HG02981 (cell line): ENCODE measurements around the gene TNK2.
"Not testable (repeated sequence)": the region's sequence is repeated elsewhere in the genome, so short reads cannot be mapped to it uniquely, and the experiment has no call there.

Source experiments
- ATAC-seq: cut with Tn5 transposase; IDR thresholded peaks from one replicate; pipeline ENCODE4 v1.9.1; 2021; ENCODE audit warnings: mild to moderate bottlenecking, moderate library complexity; ENCODE audit not compliant: unreplicated experiment

TNK2 gene

DNA sequence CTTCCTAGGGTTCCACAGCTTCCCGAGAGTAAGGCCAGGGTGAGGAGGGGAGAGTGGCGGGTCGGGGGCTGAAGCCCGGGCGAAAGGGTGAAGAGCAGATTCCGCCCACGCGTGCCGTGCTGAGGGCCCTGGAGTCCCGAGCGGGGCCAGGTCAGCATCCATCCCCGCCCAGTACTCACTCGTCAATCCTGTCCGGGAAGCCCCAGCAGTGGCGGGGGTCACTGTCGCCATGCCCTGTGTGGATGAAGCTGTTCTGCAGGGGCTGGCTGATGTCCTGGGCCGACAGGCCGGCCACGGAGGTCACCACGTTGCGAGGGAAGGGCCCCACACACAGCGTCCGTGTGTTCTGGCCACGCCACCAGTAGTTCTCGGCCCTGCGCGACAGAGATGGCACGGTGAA lies 36.3 kb downstream of the TNK2 start:
- ATAC-seq = no peak

DNA sequence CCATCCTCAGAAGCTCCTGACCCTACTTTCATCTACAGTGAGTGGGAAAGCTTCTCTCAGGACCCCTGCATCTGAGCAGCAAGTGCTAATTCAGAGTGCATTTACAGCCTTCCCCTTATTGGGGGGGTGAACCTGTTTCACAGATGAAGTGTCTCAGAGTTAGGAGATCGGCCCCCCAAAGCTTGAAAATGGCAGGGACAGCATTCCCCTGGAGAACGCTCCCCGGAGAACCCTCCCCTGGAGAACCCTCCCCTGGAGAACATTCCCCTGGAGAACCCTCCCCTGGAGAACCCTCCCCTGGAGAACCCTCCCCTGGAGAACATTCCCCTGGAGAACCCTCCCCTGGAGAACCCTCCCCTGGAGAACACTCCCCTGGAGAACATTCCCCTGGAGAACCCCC lies 36.7 kb downstream of the TNK2 start:
- ATAC-seq = not testable (repeated sequence)

DNA sequence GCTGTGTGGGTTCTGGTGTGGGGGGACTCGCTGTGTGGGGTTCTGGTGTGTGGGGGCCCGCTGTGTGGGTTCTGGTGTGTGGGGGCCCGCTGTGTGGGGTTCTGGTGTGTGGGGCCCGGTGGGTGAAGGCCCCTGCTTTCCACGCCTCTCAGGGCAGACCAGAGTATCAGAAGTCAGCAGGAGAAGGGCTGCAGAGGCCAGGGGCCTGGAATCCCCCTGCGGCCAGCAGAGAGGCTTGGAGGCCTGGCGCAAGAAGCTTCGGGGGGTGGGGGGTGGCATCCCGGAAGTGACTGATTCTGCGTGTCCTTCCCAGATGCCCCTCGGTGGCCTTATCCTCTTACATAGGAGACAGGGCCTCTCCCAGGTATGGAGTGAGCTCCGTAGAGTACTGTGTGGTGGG lies 37.4 kb downstream of the TNK2 start:
- no peak for ATAC-seq

DNA sequence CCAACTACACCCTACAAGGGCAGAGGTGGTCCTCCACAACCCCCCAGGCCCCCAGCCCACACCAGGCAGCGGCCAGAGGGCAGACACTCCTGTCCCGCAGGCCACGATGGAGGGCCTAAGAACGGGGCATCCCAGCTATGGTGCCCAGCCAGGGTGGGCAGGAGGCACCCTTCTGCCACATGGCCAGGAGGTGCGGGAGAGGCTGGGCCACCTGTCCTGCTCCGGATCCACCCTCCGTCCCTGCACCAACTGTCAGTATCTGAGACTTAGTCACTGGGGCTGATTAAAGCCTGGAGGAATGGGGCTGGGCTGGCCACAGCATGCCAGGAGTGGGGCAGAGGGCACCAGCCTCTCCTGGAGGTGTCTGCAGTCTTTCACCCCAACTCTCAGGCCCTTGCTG lies 37.9 kb downstream of the TNK2 start:
- no peak for ATAC-seq

DNA sequence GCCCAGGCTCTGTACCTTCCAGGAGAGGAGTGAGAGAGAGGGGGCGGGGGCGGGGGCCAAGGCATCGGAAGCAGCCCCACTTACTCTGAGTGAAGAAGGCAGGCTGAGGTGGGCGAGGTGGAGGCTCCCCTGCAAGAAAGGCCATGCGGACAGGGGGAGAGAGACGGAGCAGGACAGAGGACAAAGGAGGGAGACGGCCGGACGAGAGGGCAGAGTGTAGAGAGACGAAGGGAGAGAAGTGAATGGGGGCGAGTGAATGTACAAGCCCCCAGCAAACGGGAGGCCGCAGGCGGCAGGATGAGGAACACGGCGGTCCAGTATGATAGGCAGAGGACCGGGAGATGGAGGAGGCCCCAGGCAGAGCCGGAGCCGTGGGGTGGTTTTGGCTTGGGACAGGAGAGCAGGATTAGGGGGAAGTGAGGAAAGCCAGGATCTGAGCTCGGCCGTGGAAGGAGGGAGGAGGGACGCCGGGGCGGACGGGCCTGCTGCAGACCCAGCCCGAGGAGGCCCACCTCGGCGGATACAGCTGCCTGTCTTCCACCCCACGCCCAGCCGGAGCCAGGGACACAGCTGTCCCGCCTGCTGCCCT lies 38.8 kb downstream of the TNK2 start:
- ATAC-seq = no peak

DNA sequence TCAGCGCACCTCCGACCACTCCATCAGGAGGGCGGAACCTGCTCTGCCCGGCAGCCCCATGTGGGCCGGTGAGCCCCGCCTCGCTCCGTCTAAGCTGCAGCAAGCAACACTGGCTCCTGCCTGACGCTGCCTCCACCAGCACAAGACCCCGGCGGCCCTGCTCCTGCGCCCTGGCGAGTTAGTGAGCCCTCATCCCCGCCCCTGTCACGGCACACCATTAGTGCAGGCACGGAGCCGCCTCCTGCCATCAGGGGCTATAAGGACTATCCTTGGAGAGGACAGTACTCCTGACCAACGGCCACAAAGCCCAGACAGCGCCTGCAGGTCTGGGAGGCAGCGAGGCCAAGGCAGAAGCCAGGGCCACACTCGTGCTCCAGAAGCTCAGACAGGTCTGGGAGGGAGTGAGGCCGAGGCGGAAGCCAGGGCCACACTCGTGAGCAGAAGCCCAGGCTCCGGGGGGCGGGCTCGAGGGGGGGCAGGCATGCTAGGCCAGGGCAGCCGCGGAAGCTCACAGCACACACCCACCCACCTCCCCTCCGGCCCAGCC lies 39.4 kb downstream of the TNK2 start:
- ATAC-seq = no peak

DNA sequence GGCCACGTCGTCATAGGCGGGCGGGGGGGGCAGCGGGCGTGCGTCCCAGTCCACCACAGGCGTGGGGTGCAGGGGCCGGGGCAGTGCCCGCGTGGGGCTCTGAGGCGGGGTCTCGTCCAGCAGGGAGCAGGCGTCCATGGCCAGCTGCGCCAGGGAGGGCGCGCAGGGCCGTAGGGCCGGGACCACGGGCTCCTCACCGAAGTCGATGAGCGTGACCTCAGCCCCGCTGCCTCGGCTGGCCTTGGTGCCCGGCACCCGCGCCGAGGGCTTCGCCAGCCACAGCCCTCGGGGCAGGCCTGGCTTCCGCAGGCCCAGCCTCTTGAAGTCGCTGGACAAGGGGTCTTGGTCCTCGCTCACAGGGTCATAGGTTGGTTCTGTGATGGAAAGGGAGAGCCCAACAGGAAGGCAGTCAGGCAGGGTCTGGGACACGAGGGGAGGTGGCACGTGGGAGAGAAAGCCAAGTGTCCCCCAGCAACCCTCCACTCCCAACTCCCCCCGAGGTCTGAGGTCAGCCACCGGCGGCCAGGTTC lies 40.0 kb downstream of the TNK2 start:
- ATAC-seq = no peak

DNA sequence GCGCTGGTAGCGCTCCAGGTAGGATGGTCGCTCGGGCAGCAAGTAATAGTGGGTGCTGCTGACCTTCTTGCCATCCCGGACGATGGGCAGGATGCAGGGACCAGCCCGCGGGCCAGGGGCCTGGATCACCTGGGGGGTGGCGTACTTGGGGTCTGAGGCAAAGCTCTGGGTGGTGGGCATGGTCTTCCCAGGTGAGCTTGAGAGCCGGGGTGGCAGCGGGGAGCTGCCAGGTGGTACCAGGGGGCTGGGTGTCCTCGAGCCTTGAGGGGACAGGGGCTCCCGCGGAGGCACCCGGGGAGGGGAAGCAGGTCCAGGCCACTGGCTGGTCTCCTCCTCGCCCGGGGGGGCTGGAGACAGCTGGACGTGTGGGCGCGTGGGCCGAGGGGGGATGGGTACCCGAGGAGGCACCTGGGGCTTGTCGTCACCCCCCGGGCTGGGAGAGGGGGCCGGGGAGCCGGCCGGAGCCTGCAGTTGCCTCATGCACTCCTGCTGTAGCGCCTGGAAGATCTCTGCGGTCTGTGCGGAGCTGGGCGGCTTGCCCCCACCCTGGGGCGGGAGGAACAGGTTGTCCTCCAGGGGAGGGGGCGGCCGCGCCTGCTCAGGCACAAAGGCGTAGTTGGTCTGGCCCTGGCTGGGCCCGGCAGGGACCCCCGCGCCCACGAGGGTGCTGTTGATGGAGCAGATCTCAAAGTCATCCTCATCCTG lies 40.6 kb downstream of the TNK2 start:
- ATAC-seq = no peak

DNA sequence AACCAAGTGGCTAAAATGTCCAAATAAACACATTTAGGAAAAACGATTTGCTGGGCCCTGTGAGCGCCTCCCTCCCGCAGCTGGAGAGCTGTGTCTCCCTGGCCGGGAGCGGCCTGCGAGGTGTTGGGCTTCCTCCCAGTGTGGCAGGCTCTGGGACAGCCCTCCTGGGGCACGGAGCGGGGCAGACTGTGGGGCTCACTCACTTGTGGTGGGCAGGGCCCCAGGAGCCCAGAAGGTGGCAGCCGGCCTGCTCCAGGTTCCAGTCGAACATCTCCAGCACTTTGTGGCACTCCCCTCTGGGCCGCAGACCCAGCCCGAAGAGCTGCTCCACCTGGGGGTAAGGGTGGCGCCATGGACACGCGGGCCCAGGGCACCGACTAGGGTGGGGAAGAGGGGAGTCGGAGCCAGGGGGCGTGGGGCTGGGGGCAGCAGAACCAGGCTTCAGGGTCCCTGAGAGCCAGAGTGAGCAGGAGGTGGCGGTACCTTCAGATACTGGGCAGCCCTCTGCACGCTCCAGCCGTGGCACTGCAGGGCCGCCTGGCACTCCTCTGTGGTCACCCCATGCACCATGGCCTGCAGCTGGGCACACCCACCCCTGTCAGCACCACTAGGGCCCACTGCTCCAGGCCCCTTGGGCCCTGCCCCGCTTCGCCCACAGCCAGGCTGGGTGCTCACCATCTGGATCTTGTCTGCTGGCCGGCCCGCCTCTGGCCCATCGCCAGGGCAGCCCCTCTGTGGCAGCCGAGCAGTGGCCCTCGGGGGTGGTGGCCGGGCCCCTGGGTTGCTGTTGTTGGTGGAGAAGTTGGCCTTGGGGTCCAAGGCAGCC lies 41.5 kb downstream of the TNK2 start:
- ATAC-seq = no peak

DNA sequence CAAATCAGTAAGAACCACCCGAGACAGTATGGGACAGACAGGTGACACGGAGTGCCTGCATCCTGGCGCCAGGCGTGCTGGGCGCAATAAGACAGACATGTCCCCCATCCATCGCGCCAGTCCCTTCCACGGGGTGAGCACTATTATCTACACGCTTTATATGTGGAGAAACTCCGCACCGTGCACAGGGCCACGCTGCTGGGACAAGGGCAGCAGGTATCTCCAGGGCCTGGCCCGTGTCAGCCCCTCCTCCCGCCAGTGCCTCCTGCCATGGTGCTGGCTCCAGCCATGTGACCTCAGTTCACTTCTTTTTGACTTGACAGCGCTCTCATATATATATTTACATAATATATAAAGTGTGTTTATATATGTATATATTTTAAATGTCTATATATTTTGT lies 42.6 kb downstream of the TNK2 start:
- no peak for ATAC-seq

DNA sequence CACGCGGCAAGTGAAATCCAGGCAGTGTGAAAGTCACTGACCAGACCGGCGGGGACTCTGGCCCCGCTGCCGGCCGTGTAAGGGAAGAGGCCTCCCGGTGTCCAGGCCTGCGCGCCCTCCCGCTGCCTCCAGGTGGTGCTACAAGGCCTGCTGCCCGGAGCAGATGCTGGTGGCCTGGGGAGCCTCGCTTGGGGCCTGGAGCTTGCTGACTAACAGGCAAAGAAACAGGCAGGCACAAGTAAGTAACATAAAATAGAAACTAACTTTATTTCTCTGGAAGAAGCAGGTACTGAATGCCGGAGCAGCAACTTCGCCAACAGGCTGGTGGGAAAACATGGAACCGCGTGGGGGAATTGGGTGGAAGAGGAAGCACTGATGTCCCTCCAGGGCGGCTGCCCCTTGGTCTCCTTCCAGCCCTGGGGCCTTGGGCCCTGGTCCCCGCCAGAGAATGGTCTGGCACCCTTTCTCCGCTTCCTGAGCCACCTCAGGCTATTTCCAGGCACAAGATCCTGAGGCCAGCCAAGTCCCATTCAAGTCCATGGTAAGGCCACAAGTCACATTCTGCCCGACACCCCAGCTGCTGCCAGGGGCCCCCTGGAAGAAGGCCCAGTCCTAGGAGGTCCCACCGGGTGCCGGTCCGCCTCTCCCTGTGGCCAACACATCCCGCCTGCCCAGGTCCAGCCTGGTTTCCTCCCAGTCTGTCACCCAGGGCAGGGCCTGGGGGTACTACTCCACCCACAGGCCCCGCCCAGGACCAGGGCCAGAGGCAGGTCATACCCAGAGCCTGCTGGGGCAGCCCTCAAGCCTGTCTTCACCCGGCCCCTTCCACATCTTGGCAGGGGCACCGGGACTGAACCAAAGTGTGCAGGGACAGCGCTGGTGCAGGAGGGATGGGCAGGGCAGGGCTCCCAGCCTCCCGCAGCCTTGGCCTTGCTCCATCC lies 45.0 kb downstream of the TNK2 start:
- no peak for ATAC-seq

DNA sequence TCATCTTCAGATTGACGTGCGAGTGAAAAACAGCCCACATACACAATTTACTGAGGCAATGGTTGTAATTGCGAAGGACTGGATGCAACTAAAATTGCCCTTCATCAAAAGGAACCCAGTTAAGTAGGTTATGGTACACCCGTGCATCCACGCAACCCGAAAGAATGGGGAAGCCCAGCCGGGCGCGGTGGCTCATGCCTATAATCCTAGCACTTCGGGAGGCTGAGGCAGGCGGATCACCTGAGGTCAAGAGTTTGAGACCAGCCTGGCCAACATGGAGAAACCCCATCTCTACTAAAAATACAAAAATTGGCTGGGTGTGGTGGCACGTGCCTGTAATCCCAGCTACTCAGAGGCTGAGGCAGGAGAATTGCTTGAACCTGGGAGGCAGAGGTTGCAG lies 46.0 kb downstream of the TNK2 start:
- ATAC-seq = not testable (repeated sequence)

DNA sequence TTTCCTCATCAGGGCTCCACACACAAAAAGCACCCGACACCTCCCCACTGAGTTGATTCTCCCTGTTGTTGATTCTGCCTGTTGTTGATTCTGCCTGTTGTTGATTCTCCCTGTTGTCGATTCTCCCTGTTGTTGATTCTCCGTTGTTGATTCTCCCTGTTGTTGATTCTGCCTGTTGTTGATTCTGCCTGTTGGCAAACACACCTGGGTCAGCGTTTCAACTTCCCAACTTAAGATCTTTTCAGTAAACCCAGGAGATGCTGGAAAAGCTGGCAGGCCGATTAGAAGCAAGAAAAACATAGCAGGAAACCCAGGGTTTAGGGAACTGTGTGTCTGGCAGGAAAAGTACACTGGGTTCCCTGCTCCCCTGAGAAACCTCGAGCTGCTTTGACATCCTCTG lies 47.9 kb downstream of the TNK2 start:
- ATAC-seq = no peak

DNA sequence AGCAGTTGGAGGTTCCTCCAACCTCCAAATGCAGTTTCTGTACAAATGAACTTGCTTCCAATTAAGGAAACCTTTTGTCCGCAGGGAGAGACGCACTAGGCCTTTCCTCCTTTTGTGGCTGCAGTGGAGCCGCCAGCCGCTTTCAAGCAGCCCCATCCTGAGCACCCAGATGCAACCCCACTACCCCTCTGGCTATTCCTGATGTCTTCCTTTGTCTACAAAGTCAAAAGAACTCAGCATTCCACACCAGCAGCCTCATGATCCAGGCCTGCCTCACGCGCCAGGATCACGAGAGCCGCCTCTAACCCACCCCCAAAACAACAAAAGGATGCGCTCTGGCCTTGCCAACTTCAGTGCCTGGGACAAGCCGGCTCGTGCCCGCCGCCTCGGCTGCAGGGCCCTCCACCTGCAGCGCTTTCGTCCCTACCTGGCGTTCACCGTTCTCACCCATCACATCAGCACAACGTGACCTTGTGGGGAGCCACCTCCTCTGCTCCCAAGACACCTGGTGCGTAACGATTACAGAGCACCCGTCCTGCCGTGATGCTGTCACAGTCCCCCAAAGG lies 48.4 kb downstream of the TNK2 start:
- ATAC-seq = no peak

DNA sequence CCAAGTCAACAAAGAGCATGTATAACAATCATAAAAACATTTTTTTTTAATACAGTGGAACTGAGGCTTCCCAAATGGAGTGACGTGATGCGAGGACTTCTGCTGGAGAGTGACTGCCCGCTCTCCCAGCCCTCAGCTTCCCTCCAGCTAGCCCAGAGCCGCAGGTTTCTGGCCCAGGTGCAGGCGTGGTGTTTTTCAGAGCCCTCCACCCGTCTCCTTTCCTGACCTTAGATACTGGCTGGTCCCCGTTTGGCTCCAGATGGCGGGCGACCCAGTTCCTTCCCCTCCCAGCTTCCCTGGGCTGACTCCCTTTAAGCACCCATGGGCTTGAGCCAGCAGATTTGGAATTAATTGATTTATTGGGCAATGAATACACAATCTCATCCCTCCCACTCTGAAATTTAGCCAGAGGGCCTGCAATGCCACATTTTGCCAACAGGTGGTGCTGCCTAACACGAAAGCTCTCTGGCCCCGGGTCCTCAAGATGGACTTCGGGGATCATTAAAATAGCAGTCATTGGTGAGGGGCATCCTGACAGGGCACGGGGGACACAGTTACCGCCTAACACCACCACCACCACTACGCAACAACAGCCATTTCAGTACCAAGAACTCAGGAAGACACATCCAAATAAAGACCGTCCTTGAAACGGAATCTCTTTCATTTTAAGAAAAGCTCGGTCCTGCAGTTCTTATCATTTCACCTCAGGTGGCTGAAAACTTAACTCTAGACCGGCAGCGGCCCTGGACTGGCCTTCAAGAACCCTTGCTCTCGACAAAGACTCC lies 49.1 kb downstream of the TNK2 start:
- no peak for ATAC-seq

DNA sequence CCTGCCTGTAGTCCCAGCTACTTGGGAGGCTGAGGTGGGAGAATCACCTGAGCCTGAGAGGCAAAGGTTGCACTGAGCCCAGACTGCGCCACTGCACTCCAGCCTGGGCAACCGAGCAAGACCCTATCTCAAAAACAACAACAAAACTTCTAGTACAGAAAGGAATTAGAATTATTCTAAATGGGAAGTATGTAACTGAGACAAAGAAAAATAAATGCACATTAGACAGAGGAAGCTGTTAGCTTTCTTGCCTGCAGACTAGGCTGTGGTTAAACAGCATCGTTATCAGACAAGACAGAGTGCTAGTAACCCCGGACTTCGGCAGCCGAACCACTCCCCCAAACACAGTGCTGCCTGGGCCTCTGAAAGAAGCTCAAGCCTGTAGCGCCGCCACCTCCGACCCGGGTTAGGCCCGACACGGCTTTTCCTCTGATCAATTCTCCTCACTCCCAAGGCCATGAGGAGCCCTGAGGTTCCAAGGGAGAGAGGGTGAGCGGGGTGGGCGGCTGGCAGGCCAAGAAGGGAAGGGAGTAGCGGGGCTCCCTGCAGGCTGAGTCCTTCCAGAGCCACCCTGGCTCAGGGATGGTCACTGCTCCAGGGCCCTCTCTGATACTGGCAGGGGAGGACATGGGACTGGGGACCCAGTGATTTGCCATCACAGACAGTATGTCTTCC lies 51.8 kb downstream of the TNK2 start:
- no peak for ATAC-seq

DNA sequence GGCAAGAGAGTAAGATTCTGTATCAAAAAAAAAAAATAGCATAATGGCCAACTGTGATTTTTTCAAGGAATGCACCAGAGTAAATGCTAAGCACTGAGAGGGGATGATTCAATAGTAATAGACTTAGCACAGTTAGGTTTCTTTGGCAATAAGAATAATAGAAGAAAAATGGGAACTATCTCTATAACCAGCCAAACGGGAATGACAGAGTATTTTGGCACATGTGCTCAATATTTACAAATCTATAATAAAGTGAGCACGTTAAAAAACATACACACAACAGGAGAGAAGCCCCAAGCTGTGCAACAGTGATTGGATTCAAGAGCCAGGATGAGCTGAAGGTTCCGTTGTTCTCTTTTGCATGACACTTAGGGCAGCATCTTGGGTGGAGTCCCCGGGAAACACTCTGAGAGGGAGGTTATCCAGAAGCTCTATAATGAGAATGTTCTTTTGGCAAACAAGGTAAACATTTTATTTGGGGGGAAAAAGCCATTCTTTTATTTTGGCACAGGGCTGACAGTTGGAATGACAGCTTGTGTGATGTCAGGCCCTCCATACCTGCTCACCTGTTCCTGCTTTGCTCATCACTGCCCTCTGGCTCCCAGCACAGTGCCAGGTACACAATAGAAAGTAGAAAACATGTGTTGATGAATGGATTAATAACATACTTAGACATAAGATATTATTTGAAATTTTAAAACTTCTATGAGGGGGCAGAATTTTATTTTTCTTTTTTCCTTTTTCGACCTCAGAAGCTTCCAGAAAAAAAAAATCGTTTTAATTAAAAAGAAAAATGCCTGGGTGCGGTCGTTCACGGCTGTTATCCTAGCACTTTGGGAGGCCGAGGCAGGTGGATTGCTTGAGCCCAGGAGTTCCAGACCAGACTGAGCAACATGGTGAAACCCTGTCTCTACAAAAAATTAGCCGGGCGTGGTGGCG lies 52.6 kb downstream of the TNK2 start:
- no peak for ATAC-seq
